GM15510 (cell line): ENCODE data around the gene CTNNBL1.

Experiments used
- POLR2A ChIP-seq: IDR thresholded peaks from 3 replicates; pipeline ENCODE4 v1.6.1; 2011; ENCODE audit warnings: borderline replicate concordance; ENCODE audit not compliant: insufficient read length; ENCODE audit errors: extremely low read depth

CTNNBL1 gene

DNA sequence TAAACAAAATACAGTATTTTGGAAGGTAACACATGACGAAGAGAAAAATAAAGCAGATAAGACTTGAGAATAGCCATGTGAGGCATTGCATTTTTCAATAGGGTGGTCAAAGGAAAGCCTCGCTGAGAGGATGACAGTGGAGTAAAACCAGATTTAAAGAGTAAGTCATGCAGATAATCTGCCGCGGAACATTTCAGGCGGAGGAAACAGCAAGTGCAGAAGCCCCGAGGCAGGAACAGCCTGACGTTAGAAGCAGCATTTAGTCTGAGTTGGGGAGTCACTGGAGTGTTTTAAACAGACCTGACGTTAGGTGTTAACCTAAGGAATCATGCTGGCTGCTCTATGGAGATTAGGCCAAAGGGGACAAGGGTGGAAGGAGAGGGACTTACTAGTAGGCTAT is 144.1 kb downstream of the CTNNBL1 start:
- no peak for TF ChIP-seq POLR2A

DNA sequence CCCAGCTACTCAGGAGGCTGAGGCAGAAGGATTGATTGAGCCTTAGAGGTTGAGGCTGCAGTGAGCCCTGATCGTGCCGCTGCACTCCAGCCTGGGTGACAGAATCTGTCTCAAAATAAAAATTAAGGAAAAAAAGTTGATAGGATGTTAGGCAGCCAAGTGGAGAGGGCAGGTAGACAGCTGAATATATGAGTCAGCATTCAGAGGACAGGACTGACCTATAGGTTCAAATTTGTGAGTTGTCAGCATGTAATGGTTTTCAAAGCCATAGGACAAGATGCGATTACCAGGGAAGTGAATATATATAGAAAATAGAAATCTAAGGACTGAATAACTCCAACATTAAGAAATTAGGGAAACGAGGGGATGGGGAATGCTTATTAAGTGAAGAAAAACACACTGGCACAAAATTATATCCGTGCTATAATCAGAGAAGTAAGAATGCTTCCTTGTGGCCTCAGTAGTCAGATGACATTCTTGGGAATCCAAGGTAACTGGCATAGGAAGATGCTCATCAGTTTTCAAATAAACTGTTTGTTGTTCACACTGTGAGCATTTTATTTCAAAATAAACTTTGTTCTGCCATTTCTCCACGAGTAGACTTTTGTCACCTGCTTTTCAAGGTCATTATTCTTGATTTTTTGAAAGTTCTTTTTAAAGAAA is 145.1 kb downstream of the CTNNBL1 start:
- TF ChIP-seq POLR2A: no peak

DNA sequence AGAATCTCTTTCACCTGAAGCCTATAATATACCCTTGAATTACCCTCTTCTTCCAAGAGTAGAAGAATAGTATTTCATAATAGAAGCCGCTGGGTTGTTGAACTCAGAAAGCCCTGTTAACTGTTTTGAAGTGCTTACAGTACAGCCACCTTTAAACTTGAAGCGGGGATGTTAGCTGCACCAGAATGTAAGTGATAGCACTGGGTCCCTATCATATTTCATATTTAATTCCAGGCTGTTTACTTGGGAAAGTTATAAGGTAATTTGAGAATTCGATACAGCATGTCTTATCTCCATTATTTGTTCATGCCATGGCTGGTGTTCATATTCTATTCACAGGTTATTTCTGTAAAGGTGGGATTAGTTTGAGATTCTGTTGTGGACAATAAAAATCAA is 145.6 kb downstream of the CTNNBL1 start:
- no peak for TF ChIP-seq POLR2A

DNA sequence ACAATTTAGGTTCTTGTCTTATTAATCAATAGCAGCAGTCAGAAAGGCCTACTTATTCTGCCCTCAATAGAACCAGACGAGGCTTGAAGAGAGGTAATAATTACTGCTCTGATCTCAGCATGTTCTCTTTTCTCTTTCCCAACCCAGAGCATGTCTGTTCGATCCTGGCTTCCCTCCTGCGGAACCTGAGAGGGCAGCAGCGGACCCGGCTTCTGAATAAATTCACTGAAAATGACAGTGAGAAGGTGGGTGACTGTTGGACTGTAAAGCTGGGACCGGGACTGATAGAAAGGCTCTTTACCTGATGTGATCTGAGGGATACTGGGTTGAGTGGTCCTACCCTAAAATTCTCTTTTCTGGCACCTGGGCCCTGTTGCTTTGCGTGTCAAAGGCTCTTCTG is 146.1 kb downstream of the CTNNBL1 start:
- no peak for TF ChIP-seq POLR2A

DNA sequence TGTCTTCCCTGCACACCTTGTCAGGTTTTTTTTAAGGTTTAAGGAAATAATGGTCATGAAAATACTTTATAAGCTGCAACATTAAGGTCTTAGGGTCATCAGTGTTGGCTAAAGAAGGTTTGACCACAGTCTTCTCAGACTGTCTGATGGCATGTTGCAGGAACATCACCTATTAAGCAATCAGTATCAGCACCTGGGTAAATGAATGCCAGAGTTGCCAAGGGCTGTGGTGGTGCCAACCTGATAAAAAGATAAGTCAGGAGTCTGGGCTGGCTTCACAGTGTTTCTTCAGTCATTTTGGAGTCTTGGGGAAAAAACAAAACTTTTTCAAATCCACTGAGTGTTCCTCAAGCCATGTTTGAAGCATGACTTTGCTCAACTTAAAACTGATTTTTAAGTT is 147.6 kb downstream of the CTNNBL1 start:
- TF ChIP-seq POLR2A: no peak

DNA sequence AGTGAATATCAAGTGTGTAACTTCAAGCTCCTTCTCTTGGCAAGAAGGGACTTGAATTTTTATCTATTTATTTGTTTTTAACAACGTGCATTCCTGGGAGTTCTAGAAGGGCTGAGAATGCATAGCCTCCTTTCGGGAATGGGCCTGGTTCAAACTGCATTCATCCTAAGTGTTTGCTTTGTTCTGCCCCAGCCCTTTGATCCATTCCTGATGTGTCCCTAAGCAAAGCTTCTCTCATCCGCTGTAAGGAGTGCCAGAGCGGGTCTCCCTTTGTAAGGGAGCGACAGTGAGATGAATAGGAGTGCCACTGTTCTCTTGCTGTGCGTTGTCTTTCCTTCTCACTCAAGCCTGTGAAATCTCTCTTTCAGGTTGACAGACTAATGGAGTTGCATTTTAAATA is 148.1 kb downstream of the CTNNBL1 start:
- no peak for TF ChIP-seq POLR2A

DNA sequence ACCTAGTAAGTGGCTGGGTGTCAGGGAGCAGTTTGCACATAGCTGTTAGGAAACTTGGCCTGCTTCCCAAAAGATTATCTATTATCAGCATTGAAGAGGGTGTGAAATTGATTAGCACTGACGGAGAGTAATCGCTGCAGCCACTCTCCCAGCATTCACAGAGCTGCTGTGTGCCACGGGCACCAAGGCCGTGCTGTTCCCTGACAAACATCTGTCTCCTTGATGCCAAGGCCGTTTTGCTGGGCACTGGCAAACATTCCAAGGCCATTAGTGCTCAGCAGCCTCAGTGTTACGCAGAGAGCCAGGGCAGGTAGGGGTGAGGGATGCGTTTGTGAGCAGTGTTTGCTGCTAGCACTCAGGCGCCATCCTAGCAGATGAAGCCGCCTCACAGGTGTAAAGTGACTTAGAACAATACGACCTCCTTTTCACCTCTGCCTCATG is 151.4 kb downstream of the CTNNBL1 start:
- no peak for TF ChIP-seq POLR2A

DNA sequence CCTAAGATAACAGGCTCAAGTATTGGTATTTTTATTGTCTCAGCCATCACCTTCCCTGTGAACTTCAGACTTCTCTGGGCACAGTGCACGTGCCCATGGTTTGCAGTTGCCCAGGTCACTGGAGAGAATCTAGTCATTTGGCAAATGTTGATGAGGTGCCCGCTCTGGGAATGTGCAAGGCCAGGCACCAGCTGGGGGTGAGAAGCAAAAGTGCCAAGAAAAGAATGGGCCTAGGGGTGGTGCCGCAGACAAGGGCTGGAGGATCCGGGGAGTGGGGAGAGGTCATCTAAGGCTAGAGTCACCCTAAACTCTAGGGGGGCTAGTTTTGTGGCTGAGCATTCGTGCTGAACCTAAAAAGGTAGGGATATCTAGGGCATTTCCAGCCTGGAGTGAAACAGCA is 152.0 kb downstream of the CTNNBL1 start:
- TF ChIP-seq POLR2A: no peak

DNA sequence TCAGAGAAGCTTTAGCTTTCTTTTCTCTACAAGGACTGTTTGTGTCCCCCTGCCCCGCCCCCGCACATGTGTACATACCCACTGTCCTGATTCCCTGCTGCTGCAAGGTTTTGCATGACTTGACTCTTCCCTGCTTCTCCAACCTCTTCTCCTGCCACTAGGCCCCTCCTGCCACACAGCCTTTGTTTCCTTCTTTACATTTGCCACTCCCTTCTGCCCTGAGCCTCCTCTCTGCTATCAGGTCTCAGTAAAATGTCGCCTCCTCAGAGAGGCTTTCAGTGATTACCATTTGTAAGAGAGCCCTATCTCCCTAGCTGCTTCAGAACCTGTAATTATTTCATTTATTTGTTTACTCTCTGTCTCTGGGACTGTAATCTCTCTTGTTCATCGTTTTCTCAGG is 152.7 kb downstream of the CTNNBL1 start:
- no peak for TF ChIP-seq POLR2A

DNA sequence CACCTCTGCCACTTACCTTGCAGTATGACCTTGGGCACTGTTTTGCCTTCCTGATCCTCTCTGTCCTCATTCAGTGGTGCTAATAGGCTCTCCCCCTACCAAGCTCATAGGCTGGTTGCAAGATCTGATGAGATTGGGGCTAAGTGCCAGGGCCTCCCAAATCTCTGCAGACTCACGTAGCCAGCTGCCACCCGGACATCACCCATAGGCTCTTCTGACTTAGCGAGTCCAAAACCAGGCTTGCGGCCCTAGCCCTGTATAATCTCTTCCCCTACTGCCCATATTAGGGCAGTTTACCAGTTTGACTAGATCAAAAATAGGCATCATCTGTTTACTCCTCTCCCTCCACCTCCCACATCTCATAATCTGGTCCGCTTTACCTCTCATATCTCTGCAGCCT is 154.9 kb downstream of the CTNNBL1 start:
- TF ChIP-seq POLR2A: no peak

DNA sequence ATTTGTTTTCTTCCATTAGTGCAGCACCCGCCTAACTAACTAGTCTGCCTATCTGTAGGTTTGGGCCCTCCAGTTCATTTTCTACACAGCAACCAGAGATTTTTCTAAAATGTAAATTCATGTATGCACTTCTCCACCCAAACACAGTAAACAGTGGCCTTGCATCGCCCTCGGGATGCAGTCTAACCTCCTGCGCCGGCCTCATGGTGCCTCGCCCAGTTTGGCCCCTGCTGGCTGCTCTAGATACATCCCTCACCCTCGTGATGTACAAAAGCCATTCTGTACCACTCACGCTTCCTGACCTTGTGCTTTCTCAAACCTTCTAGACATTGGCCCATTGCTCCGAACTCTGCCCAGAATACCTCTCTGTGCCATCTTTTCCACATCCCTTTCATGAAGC is 155.3 kb downstream of the CTNNBL1 start:
- TF ChIP-seq POLR2A: no peak

DNA sequence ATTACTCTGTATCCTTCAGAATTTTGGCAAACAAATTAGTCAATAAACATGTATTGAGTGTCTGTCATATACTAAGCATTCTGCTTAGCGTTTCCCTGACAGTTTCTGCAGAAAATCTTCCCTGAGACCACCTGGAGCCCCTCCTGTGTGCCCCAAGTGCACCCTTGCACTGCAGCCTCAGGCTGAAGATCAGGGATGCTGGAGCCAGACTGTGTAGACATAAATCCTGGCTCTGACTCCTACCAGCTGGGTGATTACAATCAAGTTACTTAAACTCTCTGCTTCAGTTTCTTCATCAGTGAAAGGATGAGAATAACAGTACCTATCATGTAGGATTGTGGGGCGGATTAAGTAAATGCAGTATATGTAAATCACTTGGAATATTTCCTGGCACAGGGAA is 155.7 kb downstream of the CTNNBL1 start:
- no peak for TF ChIP-seq POLR2A

DNA sequence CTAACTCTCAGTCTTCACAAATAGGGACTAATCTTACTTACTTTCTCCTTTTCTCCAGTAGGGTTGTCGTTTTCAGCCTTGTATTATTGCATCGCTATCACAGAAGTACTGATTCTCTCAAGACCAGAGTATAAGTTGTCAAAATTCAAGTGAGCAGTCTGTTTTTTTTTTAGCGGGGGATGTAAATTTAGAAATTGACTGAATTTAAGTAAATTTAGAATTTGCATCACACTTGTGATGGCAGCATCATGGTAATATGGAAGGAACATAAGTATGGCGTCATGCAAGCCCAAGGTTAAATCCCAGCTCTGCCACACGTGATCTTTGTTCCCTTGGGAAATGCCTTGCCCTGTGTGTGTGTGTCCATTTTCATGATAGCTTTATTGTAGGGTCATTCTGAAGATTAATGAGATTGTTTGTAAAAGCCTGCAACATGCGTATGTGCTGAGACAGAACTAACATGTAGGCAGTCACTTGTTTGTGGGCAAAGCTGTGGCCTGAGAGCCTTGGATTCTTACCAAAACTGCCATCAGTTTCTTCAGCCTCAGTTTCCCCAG is 156.3 kb downstream of the CTNNBL1 start:
- TF ChIP-seq POLR2A: no peak

DNA sequence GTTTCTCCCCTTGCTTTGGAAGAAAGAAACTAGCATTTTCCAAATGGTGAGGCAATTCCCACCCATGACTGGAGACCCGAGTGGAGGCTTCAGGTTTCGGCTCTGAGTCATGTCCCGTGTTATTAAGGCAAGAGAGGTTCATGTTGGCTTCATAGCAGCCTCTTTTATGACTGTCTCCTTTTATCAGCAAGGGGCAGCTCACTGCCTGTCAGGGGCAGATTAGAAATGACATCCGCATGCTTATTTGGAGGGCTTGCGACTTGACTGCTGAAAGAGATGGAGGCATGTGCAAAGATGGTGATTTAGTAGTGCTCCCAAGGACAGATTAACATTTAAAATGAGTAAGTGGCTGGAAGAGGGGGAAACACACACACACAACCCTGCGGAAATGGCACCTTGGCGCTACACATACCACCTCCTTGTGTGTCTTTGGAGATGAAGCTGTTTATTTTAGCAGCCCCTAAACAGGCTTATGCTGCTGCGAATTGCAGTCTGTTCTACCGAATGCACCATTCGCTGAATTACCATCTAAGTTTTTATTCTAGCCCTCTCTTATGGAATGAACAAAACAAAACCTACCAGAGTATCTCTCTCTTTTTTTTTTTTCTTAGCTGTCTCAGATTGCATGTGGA is 157.0 kb downstream of the CTNNBL1 start:
- no peak for TF ChIP-seq POLR2A

DNA sequence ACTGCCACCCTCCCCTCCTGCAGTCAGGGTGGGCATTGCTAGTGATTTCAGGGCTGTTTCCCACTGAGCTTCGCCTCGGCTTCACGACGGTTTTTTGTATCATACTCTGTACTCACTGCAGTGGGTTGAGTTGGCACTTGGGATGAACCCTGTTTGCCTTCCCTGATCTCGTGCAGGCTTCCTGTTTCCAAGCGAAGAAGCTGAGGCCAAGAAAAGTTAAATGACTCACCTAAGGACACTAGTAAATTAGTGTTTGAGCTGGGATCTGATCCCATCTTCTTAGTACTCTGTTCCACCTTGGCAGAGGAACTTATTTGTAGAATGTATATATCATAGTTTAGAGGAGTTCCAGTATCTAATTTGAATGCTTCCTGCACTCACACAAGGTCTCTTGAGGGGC is 158.8 kb downstream of the CTNNBL1 start:
- TF ChIP-seq POLR2A: no peak

DNA sequence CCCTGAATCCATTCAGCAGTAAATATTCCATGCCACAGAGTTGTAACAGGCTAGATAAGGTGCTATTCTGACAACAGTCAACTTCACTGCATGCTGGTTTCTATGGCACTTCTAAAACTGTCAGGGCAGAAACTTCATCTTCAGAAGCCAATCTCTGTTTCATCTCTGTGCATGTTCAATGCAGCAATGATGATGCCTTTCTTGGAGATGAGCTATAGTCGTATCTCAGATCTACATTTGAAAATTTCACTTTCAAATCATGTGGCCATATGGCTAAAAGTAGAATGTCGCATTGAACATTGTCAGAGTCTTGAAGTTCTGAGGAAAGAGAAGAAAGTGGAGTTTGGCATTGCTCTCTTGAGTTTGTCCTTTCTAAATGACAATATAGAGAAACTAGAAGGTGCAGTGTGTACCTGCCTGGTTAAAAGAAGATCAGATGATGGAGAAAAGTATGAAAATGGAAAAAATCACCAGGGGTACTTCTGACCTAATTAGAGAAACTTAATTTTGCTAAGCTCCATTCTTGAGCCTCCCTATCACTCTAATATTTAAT is 160.1 kb downstream of the CTNNBL1 start:
- no peak for TF ChIP-seq POLR2A

DNA sequence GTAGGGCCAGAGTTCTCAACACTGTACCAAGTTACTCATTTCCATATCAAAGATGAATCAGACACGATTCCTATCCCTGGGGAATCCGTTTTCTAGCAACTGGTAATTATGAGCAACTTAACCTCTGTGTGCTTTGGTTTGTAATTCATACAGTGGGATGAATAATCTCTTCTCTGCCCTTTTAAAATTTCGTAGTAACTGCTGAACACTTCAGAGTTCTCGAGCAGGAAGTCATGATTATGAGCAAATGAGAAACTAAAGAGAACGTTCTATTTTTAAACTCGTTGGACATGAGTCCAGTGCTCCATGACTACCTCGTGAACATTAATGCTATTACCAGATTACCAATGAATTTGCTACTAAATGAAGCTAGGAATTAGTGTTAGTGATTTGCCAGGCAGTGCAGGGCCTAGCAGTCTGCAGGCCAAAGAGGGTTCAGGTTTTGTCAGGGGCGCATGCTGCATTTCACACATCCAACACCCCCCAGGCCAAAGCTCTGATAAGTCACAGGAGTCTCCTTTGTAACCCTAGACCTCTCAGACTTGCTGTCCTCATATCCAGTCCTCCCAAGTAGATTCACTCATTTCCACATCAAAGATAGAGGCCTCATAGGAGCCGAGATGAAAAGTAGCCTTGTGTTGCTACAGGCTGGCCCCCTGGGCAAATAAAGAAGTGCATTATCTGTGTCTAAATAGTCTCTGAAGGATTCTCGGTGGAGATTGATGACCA is 163.3 kb downstream of the CTNNBL1 start:
- TF ChIP-seq POLR2A: no peak
